Measurements from ENCODE around the gene MRTFA.

MRTFA gene

GRCh38 chr22:40401981-40402406 lies 234.5 kb downstream of the MRTFA start:
- no peak overlapping the region for H3K4me3 ChIP-seq (replicated peaks; ENCODE audit: low read depth, low read length)
- no peaks in the 10 kb centered on the region for H3K27me3 ChIP-seq (replicated peaks; ENCODE audit: control insufficient read depth, insufficient read depth, low read length)
- DNase-seq (ENCODE audit: extremely low read depth, insufficient read length), result no peak
- peaks cover 29% of the 10 kb centered on the region for H3K36me3 ChIP-seq (ENCODE audit: control insufficient read depth, insufficient read depth, low read length)
- TF ChIP-seq, protein P1, sequence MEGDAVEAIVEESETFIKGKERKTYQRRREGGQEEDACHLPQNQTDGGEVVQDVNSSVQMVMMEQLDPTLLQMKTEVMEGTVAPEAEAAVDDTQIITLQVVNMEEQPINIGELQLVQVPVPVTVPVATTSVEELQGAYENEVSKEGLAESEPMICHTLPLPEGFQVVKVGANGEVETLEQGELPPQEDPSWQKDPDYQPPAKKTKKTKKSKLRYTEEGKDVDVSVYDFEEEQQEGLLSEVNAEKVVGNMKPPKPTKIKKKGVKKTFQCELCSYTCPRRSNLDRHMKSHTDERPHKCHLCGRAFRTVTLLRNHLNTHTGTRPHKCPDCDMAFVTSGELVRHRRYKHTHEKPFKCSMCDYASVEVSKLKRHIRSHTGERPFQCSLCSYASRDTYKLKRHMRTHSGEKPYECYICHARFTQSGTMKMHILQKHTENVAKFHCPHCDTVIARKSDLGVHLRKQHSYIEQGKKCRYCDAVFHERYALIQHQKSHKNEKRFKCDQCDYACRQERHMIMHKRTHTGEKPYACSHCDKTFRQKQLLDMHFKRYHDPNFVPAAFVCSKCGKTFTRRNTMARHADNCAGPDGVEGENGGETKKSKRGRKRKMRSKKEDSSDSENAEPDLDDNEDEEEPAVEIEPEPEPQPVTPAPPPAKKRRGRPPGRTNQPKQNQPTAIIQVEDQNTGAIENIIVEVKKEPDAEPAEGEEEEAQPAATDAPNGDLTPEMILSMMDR (IDR thresholded peaks at IDR 0.05; ENCODE audit: insufficient read depth, low read length, poor library complexity, severe bottlenecking), result no peak

GRCh38 chr22:40401532-40401931 lies 235.0 kb downstream of the MRTFA start:
- Histone ChIP-seq H3K27me3 (replicated peaks; ENCODE audit: control insufficient read depth, insufficient read depth, low read length) (no peaks in the 10 kb centered on the region), H3K4me3 (replicated peaks; ENCODE audit: low read depth, low read length) (no peak overlapping the region), H3K36me3 (ENCODE audit: control insufficient read depth, insufficient read depth, low read length) (peaks cover 25% of the 10 kb centered on the region)
- TF ChIP-seq, protein P1 (IDR thresholded peaks at IDR 0.05; ENCODE audit: insufficient read depth, low read length, poor library complexity, severe bottlenecking), result no peak
- no peak for DNase-seq (ENCODE audit: extremely low read depth, insufficient read length)

DNA sequence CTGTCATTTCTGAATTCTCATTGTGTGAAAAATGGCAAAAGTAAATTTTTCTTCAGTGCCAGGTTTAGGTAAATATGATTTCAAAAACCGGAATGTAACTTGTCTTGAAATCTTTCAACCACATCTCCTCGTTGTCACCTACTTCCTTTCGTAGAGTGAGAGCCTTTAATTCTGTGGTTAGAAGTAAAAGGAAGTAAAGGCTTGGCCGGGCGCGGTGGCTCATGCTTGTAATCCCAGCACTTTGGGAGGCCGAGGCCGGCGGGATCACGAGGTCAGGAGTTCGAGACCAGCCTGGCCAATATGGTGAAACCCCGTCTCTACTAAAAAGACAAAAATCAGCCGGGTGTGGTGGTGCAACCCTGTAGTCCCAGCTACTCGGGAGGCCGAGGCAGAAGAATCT lies 236.4 kb downstream of the MRTFA start:
- H3K36me3 ChIP-seq (ENCODE audit: control insufficient read depth, insufficient read depth, low read length), result peaks cover 12% of the 10 kb centered on the region
- DNase-seq (ENCODE audit: extremely low read depth, insufficient read length), result peak; percentile 78
- H3K27me3 ChIP-seq (replicated peaks; ENCODE audit: control insufficient read depth, insufficient read depth, low read length), result no peaks in the 10 kb centered on the region
- TF ChIP-seq, protein P1 (IDR thresholded peaks at IDR 0.05; ENCODE audit: insufficient read depth, low read length, poor library complexity, severe bottlenecking), result no peak
- no peak overlapping the region for H3K4me3 ChIP-seq (replicated peaks; ENCODE audit: low read depth, low read length)

GRCh38 chr22:40399621-40400020 lies 236.9 kb downstream of the MRTFA start:
- no peaks in the 10 kb centered on the region for H3K27me3 ChIP-seq (replicated peaks; ENCODE audit: control insufficient read depth, insufficient read depth, low read length)
- peaks cover 8% of the 10 kb centered on the region for H3K36me3 ChIP-seq (ENCODE audit: control insufficient read depth, insufficient read depth, low read length)
- DNase-seq (ENCODE audit: extremely low read depth, insufficient read length), result no peak
- TF ChIP-seq, protein P1 (IDR thresholded peaks at IDR 0.05; ENCODE audit: insufficient read depth, low read length, poor library complexity, severe bottlenecking), result no peak
- no peak overlapping the region for H3K4me3 ChIP-seq (replicated peaks; ENCODE audit: low read depth, low read length)

GRCh38 chr22:40397396-40397795 lies 239.1 kb downstream of the MRTFA start:
- H3K36me3 ChIP-seq (ENCODE audit: control insufficient read depth, insufficient read depth, low read length), result peaks cover 2% of the 10 kb centered on the region
- no peaks in the 10 kb centered on the region for H3K27me3 ChIP-seq (replicated peaks; ENCODE audit: control insufficient read depth, insufficient read depth, low read length)
- H3K4me3 ChIP-seq (replicated peaks; ENCODE audit: low read depth, low read length), result no peak overlapping the region
- no peak for DNase-seq (ENCODE audit: extremely low read depth, insufficient read length)
- TF ChIP-seq, protein P1 (IDR thresholded peaks at IDR 0.05; ENCODE audit: insufficient read depth, low read length, poor library complexity, severe bottlenecking), result no peak

DNA sequence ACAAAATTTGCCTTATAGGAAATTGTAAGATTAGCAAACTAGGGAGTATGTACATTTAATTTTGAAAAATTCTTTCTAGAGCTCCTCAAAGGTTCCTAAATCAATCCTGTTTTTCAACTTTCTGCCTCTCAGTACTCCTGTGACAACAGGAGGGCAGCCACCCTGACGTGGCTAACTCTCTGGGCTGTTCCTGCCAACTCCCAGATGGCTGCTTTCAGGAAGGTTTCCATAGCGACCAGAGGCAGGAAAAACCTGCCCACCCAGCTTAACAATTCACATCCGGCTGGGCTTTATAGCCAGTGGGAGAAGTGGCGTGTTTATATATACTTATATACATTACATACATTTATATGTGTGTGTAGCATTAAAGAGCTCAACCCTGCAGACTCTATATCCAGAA lies 239.6 kb downstream of the MRTFA start:
- TF ChIP-seq, protein P1 (IDR thresholded peaks at IDR 0.05; ENCODE audit: insufficient read depth, low read length, poor library complexity, severe bottlenecking), result no peak
- H3K36me3 ChIP-seq (ENCODE audit: control insufficient read depth, insufficient read depth, low read length), result peaks cover 1% of the 10 kb centered on the region
- H3K4me3 ChIP-seq (replicated peaks; ENCODE audit: low read depth, low read length), result no peak overlapping the region
- no peak for DNase-seq (ENCODE audit: extremely low read depth, insufficient read length)
- H3K27me3 ChIP-seq (replicated peaks; ENCODE audit: control insufficient read depth, insufficient read depth, low read length), result no peaks in the 10 kb centered on the region

Data from GM06990 (cell line).